Trophoblast cell (in vitro differentiated cells and primary cell): Measurements from ENCODE around the gene LSM12.

Experiments
- DNase-seq, 2 donors: peaks; one replicate each; pipeline ENCODE4 v3.0.0-alpha.2; 2016
- H2AFZ ChIP-seq: 2 replicates; pipeline ENCODE4 v1.6.1; 2013; ENCODE audit warnings: low read length, moderate library complexity, mild to moderate bottlenecking; ENCODE audit not compliant: insufficient read depth, poor library complexity
- H2AK5ac ChIP-seq: 2 replicates; pipeline ENCODE4 v1.6.1; 2013; ENCODE audit warnings: mild to moderate bottlenecking, low read length
- H2BK120ac ChIP-seq: 2 replicates; pipeline ENCODE4 v1.6.1; 2013; ENCODE audit warnings: low read length, mild to moderate bottlenecking, moderate library complexity; ENCODE audit not compliant: insufficient read depth, poor library complexity
- H2BK12ac ChIP-seq: 2 replicates; pipeline ENCODE4 v1.6.1; 2013; ENCODE audit warnings: mild to moderate bottlenecking, low read length, moderate library complexity
- H2BK5ac ChIP-seq: 2 replicates; pipeline ENCODE4 v1.6.1; 2013; ENCODE audit warnings: low read length, low read depth, moderate library complexity, mild to moderate bottlenecking; ENCODE audit not compliant: poor library complexity
- H3K14ac ChIP-seq: 2 replicates; pipeline ENCODE4 v1.6.1; 2013; ENCODE audit warnings: mild to moderate bottlenecking, low read length
- H3K18ac ChIP-seq: 2 replicates; pipeline ENCODE4 v1.6.1; 2013; ENCODE audit warnings: mild to moderate bottlenecking, low read length
- H3K23ac ChIP-seq: 2 replicates; pipeline ENCODE4 v1.6.1; 2013; ENCODE audit warnings: low read length
- H3K27ac ChIP-seq: 2 replicates; pipeline ENCODE4 v1.5.1; 2013; ENCODE audit warnings: low read depth, mild to moderate bottlenecking, inconsistent platforms, low read length, moderate library complexity
- H3K27me3 ChIP-seq: 2 replicates; pipeline ENCODE4 v1.6.1; 2013; ENCODE audit warnings: inconsistent platforms, mild to moderate bottlenecking, low read length, moderate library complexity; ENCODE audit not compliant: insufficient read depth
- H3K36me3 ChIP-seq, 2 experiments: 1 replicate in 1 of 2; 2 replicates in 1 of 2; pipeline ENCODE4 v1.6.1; 2013; ENCODE audit warnings: low read length in 2 of 2, mild to moderate bottlenecking in 2 of 2, moderate library complexity in 1 of 2; ENCODE audit not compliant: insufficient read depth in 2 of 2, control insufficient read depth in 1 of 2
- H3K4ac ChIP-seq: 2 replicates; pipeline ENCODE4 v1.6.1; 2013; ENCODE audit warnings: low read depth, mild to moderate bottlenecking, low read length, moderate library complexity
- H3K4me1 ChIP-seq, 2 experiments: 1 replicate in 1 of 2; 2 replicates in 1 of 2; pipeline ENCODE4 v1.6.1; 2013; ENCODE audit warnings: low read length in 2 of 2, mild to moderate bottlenecking in 2 of 2, moderate library complexity in 1 of 2; ENCODE audit not compliant: insufficient read depth in 2 of 2, control insufficient read depth in 1 of 2
- H3K4me2 ChIP-seq: 2 replicates; pipeline ENCODE4 v1.6.1; 2013; ENCODE audit warnings: inconsistent platforms, mild to moderate bottlenecking, low read length, moderate library complexity
- H3K4me3 ChIP-seq: 2 replicates; pipeline ENCODE4 v1.5.1; 2013; ENCODE audit warnings: mild to moderate bottlenecking, low read depth, low read length, inconsistent platforms
- H3K79me1 ChIP-seq: one replicate; pipeline ENCODE4 v1.6.1; 2013; ENCODE audit warnings: low read length
- H3K79me2 ChIP-seq: 2 replicates; pipeline ENCODE4 v1.6.1; 2013; ENCODE audit warnings: low read length, mild to moderate bottlenecking; ENCODE audit not compliant: control insufficient read depth, insufficient read depth, poor library complexity
- H3K9ac ChIP-seq: 2 replicates; pipeline ENCODE4 v1.6.1; 2013; ENCODE audit warnings: mild to moderate bottlenecking, low read length
- H3K9me3 ChIP-seq: 2 replicates; pipeline ENCODE4 v1.6.1; 2013; ENCODE audit warnings: low read depth, mild to moderate bottlenecking, control low read depth, inconsistent platforms, low read length; ENCODE audit not compliant: insufficient read depth
- H4K12ac ChIP-seq: 2 replicates; pipeline ENCODE4 v1.6.1; 2013; ENCODE audit warnings: low read depth, mild to moderate bottlenecking, low read length, moderate library complexity
- H4K8ac ChIP-seq: 2 replicates; pipeline ENCODE4 v1.6.1; 2013; ENCODE audit warnings: low read depth, mild to moderate bottlenecking, low read length, moderate library complexity
- H4K91ac ChIP-seq: one replicate; pipeline ENCODE4 v1.6.1; 2013; ENCODE audit warnings: low read depth, mild to moderate bottlenecking, low read length, moderate library complexity
- WGBS: extraction: QIAGEN DNeasy Blood & Tissue Kit; methylation state at CpG from one replicate; pipeline ENCODE4 v1.1.7; 2013; ENCODE audit warnings: missing lambda C conversion rate; ENCODE audit not compliant: insufficient read length, insufficient coverage; ENCODE audit errors: extremely low coverage; 5-methylcytosine and 5-hydroxymethylcytosine counted together

LSM12 gene

GRCh38 chr17:44083250-44083849 lies 16.9 kb upstream of the LSM12 start:
- Histone ChIP-seq H2BK120ac (no peak overlapping the region), H3K4ac (no peak overlapping the region), H4K12ac (no peak overlapping the region), H3K79me1 (peaks cover 6% of the 10 kb centered on the region), H2BK12ac (no peak overlapping the region), H3K9ac (no peak overlapping the region), H3K23ac (no peak overlapping the region), H3K4me1 (peaks cover 15 to 20% of the 10 kb centered on the region in 2 experiments), H3K4me3 (no peak overlapping the region), H4K8ac (no peak overlapping the region), H2BK5ac (no peak overlapping the region), H2AFZ (no peak overlapping the region), H3K27me3 (no peaks in the 10 kb centered on the region), H3K9me3 (peaks cover 2% of the 10 kb centered on the region), H3K4me2 (no peak overlapping the region), H3K36me3 (peaks cover 50 to 56% of the 10 kb centered on the region in 2 experiments), H2AK5ac (no peak overlapping the region), H3K14ac (no peak overlapping the region), H3K27ac (no peak overlapping the region), H4K91ac (no peak overlapping the region), H3K79me2 (peaks cover 2% of the 10 kb centered on the region), H3K18ac (no peak overlapping the region)
- WGBS: no CpG with 5 or more reads among the region's 12 CpGs
- peak; percentile 37 to 56 for DNase-seq

- no peak overlapping the region for H2AK5ac ChIP-seq
- H3K9ac ChIP-seq: no peak overlapping the region
- H3K4me2 ChIP-seq: no peak overlapping the region
- peak overlapping the region; percentile 23 for H3K4me3 ChIP-seq
- no peak overlapping the region for H4K91ac ChIP-seq
- H3K27ac ChIP-seq: no peak overlapping the region
- H3K4ac ChIP-seq: no peak overlapping the region
- no peaks in the 10 kb centered on the region for H3K27me3 ChIP-seq
- H3K79me2 ChIP-seq: peaks cover under 1% of the 10 kb centered on the region
- no peak overlapping the region for H4K12ac ChIP-seq
- H2BK5ac ChIP-seq: no peak overlapping the region
- H2BK12ac ChIP-seq: no peak overlapping the region
- H3K9me3 ChIP-seq: peaks cover 2% of the 10 kb centered on the region
- H4K8ac ChIP-seq: no peak overlapping the region
- H3K18ac ChIP-seq: no peak overlapping the region
- no peak overlapping the region for H3K23ac ChIP-seq
- no peak overlapping the region for H2AFZ ChIP-seq
- H3K4me1 ChIP-seq: peaks cover 11 to 13% of the 10 kb centered on the region in 2 experiments
- no peak overlapping the region for H2BK120ac ChIP-seq
- no CpG with 5 or more reads among the region's 21 CpGs for WGBS
- H3K14ac ChIP-seq: no peak overlapping the region
- H3K36me3 ChIP-seq: peaks cover 57 to 62% of the 10 kb centered on the region in 2 experiments
- DNase-seq: no peak
- peaks cover 4% of the 10 kb centered on the region for H3K79me1 ChIP-seq
Measured at GRCh38 chr17:44082256-44082927, 15.9 kb upstream of the LSM12 start.

- H3K27me3 ChIP-seq: no peaks in the 10 kb centered on the region
- H3K79me2 ChIP-seq: no peaks in the 10 kb centered on the region
- H3K4me1 ChIP-seq: peaks cover 6 to 8% of the 10 kb centered on the region in 2 experiments
- DNase-seq: no peak
- H4K12ac ChIP-seq: no peak overlapping the region
- H3K36me3 ChIP-seq: peaks cover 60 to 69% of the 10 kb centered on the region in 2 experiments
- no peak overlapping the region for H3K18ac ChIP-seq
- H3K4me3 ChIP-seq: no peak overlapping the region
- no peak overlapping the region for H3K4ac ChIP-seq
- no peak overlapping the region for H2AK5ac ChIP-seq
- H3K9ac ChIP-seq: no peak overlapping the region
- no CpG with 5 or more reads among the region's 3 CpGs for WGBS
- H3K9me3 ChIP-seq: peaks cover 2% of the 10 kb centered on the region
- H3K23ac ChIP-seq: no peak overlapping the region
- H2BK12ac ChIP-seq: no peak overlapping the region
- H4K8ac ChIP-seq: no peak overlapping the region
- H3K79me1 ChIP-seq: no peaks in the 10 kb centered on the region
- H2BK5ac ChIP-seq: no peak overlapping the region
- no peak overlapping the region for H3K14ac ChIP-seq
- H4K91ac ChIP-seq: no peak overlapping the region
- H3K4me2 ChIP-seq: no peak overlapping the region
- no peak overlapping the region for H2AFZ ChIP-seq
- H3K27ac ChIP-seq: no peak overlapping the region
- no peak overlapping the region for H2BK120ac ChIP-seq
Measured at GRCh38 chr17:44081681-44082080, 15.2 kb upstream of the LSM12 start.

- Histone ChIP-seq H2BK120ac (no peak overlapping the region), H3K18ac (no peak overlapping the region), H3K9ac (no peak overlapping the region), H3K79me1 (no peaks in the 10 kb centered on the region), H4K91ac (no peak overlapping the region), H2AK5ac (no peak overlapping the region), H3K23ac (no peak overlapping the region), H4K8ac (no peak overlapping the region), H3K4me3 (no peak overlapping the region), H3K9me3 (peaks cover 2% of the 10 kb centered on the region), H2BK5ac (no peak overlapping the region), H4K12ac (no peak overlapping the region), H3K79me2 (no peaks in the 10 kb centered on the region), H3K36me3 (peaks cover 75 to 80% of the 10 kb centered on the region in 2 experiments), H3K14ac (no peak overlapping the region), H3K27ac (no peak overlapping the region), H3K4me2 (no peak overlapping the region), H3K4ac (no peak overlapping the region), H2AFZ (no peak overlapping the region), H3K27me3 (no peaks in the 10 kb centered on the region), H2BK12ac (no peak overlapping the region), H3K4me1 (peaks cover 0 to 5% of the 10 kb centered on the region in 2 experiments)
- no CpG with 5 or more reads among the region's 18 CpGs for WGBS
- DNase-seq: no peak
Measured at GRCh38 chr17:44079877-44080821, 13.7 kb upstream of the LSM12 start.
